ENCODE measurements around the gene WWOX. TPM values are rescaled to one million over a fixed set of nuclear protein-coding genes. Genes with fewer than 3 reads are reported as not detected.

WWOX gene
- total and polyA plus RNA-seq, 2 donors (not counting 3 experiments of a cell fraction or from before 2014, with no cell fraction given), result 6.2 to 12.5 TPM

- FAIRE-seq (no peak), DNase-seq (ENCODE audit: low read depth, low spot score) (no peak)
- Histone ChIP-seq H3K9me1 (replicated peaks; ENCODE audit: control insufficient read depth, extremely low read depth, insufficient read depth, low read length) (no peaks in the 10 kb centered on the region), H3K36me3 (ENCODE audit: control insufficient read depth in 2 of 2, extremely low read depth in 1 of 2, insufficient read depth in 2 of 2, low read length in 2 of 2) (no peaks in the 10 kb centered on the region), H3K4me2 (ENCODE audit: insufficient read depth, low read length) (no peak overlapping the region), H3K4me1 (ENCODE audit: control insufficient read depth, extremely low read depth, insufficient read depth, low read length) (no peaks in the 10 kb centered on the region), H3K4me3 (replicated peaks in 1 of 3; ENCODE audit: insufficient read depth in 1 of 3, low read depth in 1 of 3, low read length in 3 of 3) (no peak overlapping the region), H3K9me3 (replicated peaks; ENCODE audit: control insufficient read depth, insufficient read depth, low read length) (no peaks in the 10 kb centered on the region), H3K27ac (ENCODE audit: insufficient read depth, low read depth, low read length) (no peak overlapping the region), H3K79me2 (ENCODE audit: control insufficient read depth, insufficient read depth, low read length) (no peaks in the 10 kb centered on the region), H3K9ac (replicated peaks; ENCODE audit: extremely low read depth, insufficient read depth, low read length) (no peak overlapping the region), H3K27me3 (ENCODE audit: control insufficient read depth in 2 of 2, insufficient read depth in 2 of 2, low read length in 2 of 2) (no peaks in the 10 kb centered on the region), H4K20me1 (replicated peaks; ENCODE audit: control insufficient read depth, extremely low read depth, insufficient read depth, low read length) (no peaks in the 10 kb centered on the region), H2AFZ (ENCODE audit: low read depth, low read length) (no peak overlapping the region)
- ChIA-PET POLR2A (no interaction called here), CTCF (no interaction called here)
- dilution Hi-C loops (cut with MboI; ENCODE audit: extremely low pct_ligation_motif_present, low sequenced_read_pairs) (no loop called here), intact Hi-C loops (cut with micrococcal nuclease) (no loop called here)
- TF ChIP-seq FOS (IDR thresholded peaks at IDR 0.05; ENCODE audit: borderline replicate concordance, insufficient read depth, low read length), result no peak
- no peak for TF ChIP-seq POLR2AphosphoS5 (IDR thresholded peaks at IDR 0.05; ENCODE audit: insufficient read depth, low read depth, low read length)
- no TSS peak for BruUV-seq (replicated peaks)
These were observed 189.4 kb downstream of the WWOX start for GRCh38 chr16:78288888-78289287.

DNA sequence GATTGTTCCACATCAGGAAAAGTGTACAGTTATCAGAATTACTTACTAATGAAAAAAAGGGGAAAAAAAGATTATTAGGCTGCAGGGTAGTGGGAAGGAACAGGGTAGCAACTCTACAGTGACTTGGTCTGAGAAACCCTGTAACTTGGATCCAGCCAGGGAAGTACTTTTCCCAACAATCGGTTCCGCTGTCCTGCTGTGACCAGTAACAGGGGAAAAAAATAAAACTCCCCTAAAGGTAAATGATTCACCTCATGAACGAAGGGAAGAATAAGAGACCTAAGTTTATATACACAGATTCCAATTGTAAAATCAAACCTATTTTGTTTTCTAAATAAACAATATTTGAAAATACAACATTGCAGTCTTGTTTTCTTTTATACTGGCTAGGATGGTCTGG is 189.9 kb downstream of the WWOX start:
- TF ChIP-seq, protein P1, sequence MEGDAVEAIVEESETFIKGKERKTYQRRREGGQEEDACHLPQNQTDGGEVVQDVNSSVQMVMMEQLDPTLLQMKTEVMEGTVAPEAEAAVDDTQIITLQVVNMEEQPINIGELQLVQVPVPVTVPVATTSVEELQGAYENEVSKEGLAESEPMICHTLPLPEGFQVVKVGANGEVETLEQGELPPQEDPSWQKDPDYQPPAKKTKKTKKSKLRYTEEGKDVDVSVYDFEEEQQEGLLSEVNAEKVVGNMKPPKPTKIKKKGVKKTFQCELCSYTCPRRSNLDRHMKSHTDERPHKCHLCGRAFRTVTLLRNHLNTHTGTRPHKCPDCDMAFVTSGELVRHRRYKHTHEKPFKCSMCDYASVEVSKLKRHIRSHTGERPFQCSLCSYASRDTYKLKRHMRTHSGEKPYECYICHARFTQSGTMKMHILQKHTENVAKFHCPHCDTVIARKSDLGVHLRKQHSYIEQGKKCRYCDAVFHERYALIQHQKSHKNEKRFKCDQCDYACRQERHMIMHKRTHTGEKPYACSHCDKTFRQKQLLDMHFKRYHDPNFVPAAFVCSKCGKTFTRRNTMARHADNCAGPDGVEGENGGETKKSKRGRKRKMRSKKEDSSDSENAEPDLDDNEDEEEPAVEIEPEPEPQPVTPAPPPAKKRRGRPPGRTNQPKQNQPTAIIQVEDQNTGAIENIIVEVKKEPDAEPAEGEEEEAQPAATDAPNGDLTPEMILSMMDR (IDR thresholded peaks at IDR 0.05; ENCODE audit: extremely low read depth in 1 of 2, insufficient read depth in 1 of 2, low read depth in 1 of 2, low read length in 2 of 2), result no peak
- TF ChIP-seq POLR2A (IDR thresholded peaks at IDR 0.05; ENCODE audit: low read depth, low read length) (no peak), MYC (IDR thresholded peaks at IDR 0.05; ENCODE audit: low read depth, low read length) (no peak), POLR2AphosphoS5 (IDR thresholded peaks at IDR 0.05; ENCODE audit: insufficient read depth, low read depth, low read length) (no peak), JUN (IDR thresholded peaks at IDR 0.05; ENCODE audit: borderline replicate concordance, insufficient read depth, insufficient read length, low read depth) (no peak), GATA2 (IDR thresholded peaks at IDR 0.05; ENCODE audit: insufficient read depth, insufficient read length, low read depth, low read length) (no peak), FOS (IDR thresholded peaks at IDR 0.05; ENCODE audit: borderline replicate concordance, insufficient read depth, low read length) (no peak), MAX (IDR thresholded peaks at IDR 0.05; ENCODE audit: insufficient read depth, insufficient read length) (no peak), EZH2 (IDR thresholded peaks at IDR 0.05; ENCODE audit: borderline replicate concordance, low read depth, low read length, severe bottlenecking) (no peak)
- POLR2A ChIA-PET, result no interaction called here
- Histone ChIP-seq H2AFZ (ENCODE audit: low read depth, low read length) (no peak overlapping the region), H3K4me1 (ENCODE audit: control insufficient read depth, extremely low read depth, insufficient read depth, low read length) (no peaks in the 10 kb centered on the region), H3K79me2 (ENCODE audit: control insufficient read depth, insufficient read depth, low read length) (no peaks in the 10 kb centered on the region), H3K27me3 (ENCODE audit: control insufficient read depth in 2 of 2, insufficient read depth in 2 of 2, low read length in 2 of 2) (no peaks in the 10 kb centered on the region), H3K27ac (ENCODE audit: insufficient read depth, low read depth, low read length) (no peak overlapping the region), H3K4me2 (ENCODE audit: insufficient read depth, low read length) (no peak overlapping the region), H4K20me1 (replicated peaks; ENCODE audit: control insufficient read depth, extremely low read depth, insufficient read depth, low read length) (no peaks in the 10 kb centered on the region), H3K9me1 (replicated peaks; ENCODE audit: control insufficient read depth, extremely low read depth, insufficient read depth, low read length) (no peaks in the 10 kb centered on the region), H3K36me3 (ENCODE audit: control insufficient read depth in 2 of 2, extremely low read depth in 1 of 2, insufficient read depth in 2 of 2, low read length in 2 of 2) (no peaks in the 10 kb centered on the region), H3K9me3 (replicated peaks; ENCODE audit: control insufficient read depth, insufficient read depth, low read length) (no peaks in the 10 kb centered on the region), H3K4me3 (replicated peaks in 1 of 3; ENCODE audit: insufficient read depth in 1 of 3, low read depth in 1 of 3, low read length in 3 of 3) (no peak overlapping the region), H3K9ac (replicated peaks; ENCODE audit: extremely low read depth, insufficient read depth, low read length) (no peak overlapping the region)
- DNase-seq (ENCODE audit: low read depth, low spot score) (no peak), FAIRE-seq (no peak)
- intact Hi-C loops (cut with micrococcal nuclease) (no loop called here), dilution Hi-C loops (cut with MboI; ENCODE audit: extremely low pct_ligation_motif_present, low sequenced_read_pairs) (no loop called here)
- CTCF ChIA-PET, result no interaction called here
- BruUV-seq (replicated peaks), result no TSS peak
